K562 (cell line): ENCODE measurements around the gene MTPN. TPM values are rescaled to one million over a fixed set of nuclear protein-coding genes. Genes with fewer than 3 reads are reported as not detected.

ENCODE experiments used
- MED1 ChIP-seq: sonication (generic); formaldehyde crosslinking; IDR thresholded peaks from 2 replicates; pipeline ENCODE4 v1.8.1; 2023; ENCODE audit warnings: missing genetic modification reagents, borderline replicate concordance
- MTA2 ChIP-seq: fragments of 450-650 bp; IDR thresholded peaks from 2 replicates; pipeline ENCODE4 v1.6.1; 2016; ENCODE audit warnings: low read depth
- NUFIP1 ChIP-seq: fragments of 450-650 bp; IDR thresholded peaks from 2 replicates; pipeline ENCODE4 v1.6.1; 2018; ENCODE audit not compliant: partially characterized antibody
- PHB2 ChIP-seq: fragments of 450-650 bp; IDR thresholded peaks from 2 replicates; pipeline ENCODE4 v1.6.1; 2017; ENCODE audit warnings: low read depth
- PTBP1 ChIP-seq: fragments of 200-400 bp; formaldehyde crosslinking; IDR thresholded peaks from 2 replicates; pipeline ENCODE4 v1.6.1; 2017; ENCODE audit warnings: low read depth, low read length
- RAD51 ChIP-seq: fragments of 450-650 bp; IDR thresholded peaks from 2 replicates; pipeline ENCODE4 v1.7.1; 2016; ENCODE audit warnings: low read depth, mild to moderate bottlenecking, borderline replicate concordance
- SFPQ ChIP-seq: fragments of 200-400 bp; formaldehyde crosslinking; IDR thresholded peaks from 2 replicates; pipeline ENCODE4 v1.6.1; 2017; ENCODE audit warnings: mild to moderate bottlenecking, low read depth, low read length, moderate library complexity
- TAF1 ChIP-seq: IDR thresholded peaks from 2 replicates; pipeline ENCODE4 v1.6.1; 2011; ENCODE audit warnings: mild to moderate bottlenecking, low read length, moderate library complexity; ENCODE audit not compliant: insufficient read depth, control insufficient read depth, severe bottlenecking; ENCODE audit errors: extremely low read depth
- XRCC3 ChIP-seq: fragments of 450-650 bp; IDR thresholded peaks from 2 replicates; pipeline ENCODE4 v1.6.1; 2017; ENCODE audit warnings: mild to moderate bottlenecking, moderate library complexity
- ZBTB5 ChIP-seq: fragments of 450-650 bp; IDR thresholded peaks from 2 replicates; pipeline ENCODE4 v1.6.1; 2017; ENCODE audit warnings: antibody characterized with exemption
- ZNF347 ChIP-seq: fragments of 450-650 bp; formaldehyde crosslinking; IDR thresholded peaks from 2 replicates; pipeline ENCODE4 v1.4.0; 2020; ENCODE audit warnings: low read depth, mild to moderate bottlenecking, moderate library complexity
- ZNF76 ChIP-seq: fragments of 250-450 bp; sonication (Bioruptor Pico); IDR thresholded peaks from 2 replicates; pipeline ENCODE4 v1.4.0; 2020; ENCODE audit warnings: mild to moderate bottlenecking, moderate library complexity, borderline replicate concordance
- ZNF830 ChIP-seq: fragments of 250-450 bp; sonication (Bioruptor Pico); IDR thresholded peaks from 2 replicates; pipeline ENCODE4 v1.5.0; 2021; ENCODE audit warnings: mild to moderate bottlenecking
- polyA plus RNA-seq, 8 experiments: library from polyadenylated mRNA; depleted of rRNA in 4 of 8; stranded (reverse) in 5 of 8; unstranded in 3 of 8; fragments of >200 nt; fragmentation: Nextera tagmentation in 2 of 8; fragmentation: Illumina TruSeq in 1 of 8; extraction: Ambion mirVana in 2 of 8; extraction: Trizol in 1 of 8; gene quantifications; 2 replicates each; pipeline versions ENCODE4 v1.2.1 to v1.2.3, GENCODE V29; 2011 to 2014; ENCODE audit warnings: inconsistent platforms in 1 of 8, missing spikeins in 1 of 8
- total RNA-seq, 7 experiments: library from RNA; depleted of rRNA in 6 of 7; stranded (reverse); fragments of >200 nt in 6 of 7; fragmentation: Illumina TruSeq in 2 of 7; extraction: Trizol in 2 of 7; gene quantifications; 2 replicates each; pipeline versions ENCODE4 v1.2.1 to v1.2.3, GENCODE V29; 2011 to 2021; ENCODE audit warnings: low replicate concordance in 1 of 7
- TF ChIP-seq, protein P1 (sequence below): fragments of 450-650 bp; IDR thresholded peaks from 2 replicates; pipeline ENCODE4 v1.6.1; 2016; ENCODE audit warnings: mild to moderate bottlenecking
- TF ChIP-seq, protein P2 (sequence below): fragments of 250-450 bp; sonication (Bioruptor Pico); IDR thresholded peaks from 2 replicates; pipeline ENCODE4 v1.5.0; 2021; ENCODE audit warnings: mild to moderate bottlenecking, moderate library complexity

The MTPN gene
- total and polyA plus RNA-seq, 9 of the 15 experiments (the other 6 are each of a cell fraction or from before 2014, with no cell fraction given): 68.5 to 261 (median 156) TPM

DNA sequence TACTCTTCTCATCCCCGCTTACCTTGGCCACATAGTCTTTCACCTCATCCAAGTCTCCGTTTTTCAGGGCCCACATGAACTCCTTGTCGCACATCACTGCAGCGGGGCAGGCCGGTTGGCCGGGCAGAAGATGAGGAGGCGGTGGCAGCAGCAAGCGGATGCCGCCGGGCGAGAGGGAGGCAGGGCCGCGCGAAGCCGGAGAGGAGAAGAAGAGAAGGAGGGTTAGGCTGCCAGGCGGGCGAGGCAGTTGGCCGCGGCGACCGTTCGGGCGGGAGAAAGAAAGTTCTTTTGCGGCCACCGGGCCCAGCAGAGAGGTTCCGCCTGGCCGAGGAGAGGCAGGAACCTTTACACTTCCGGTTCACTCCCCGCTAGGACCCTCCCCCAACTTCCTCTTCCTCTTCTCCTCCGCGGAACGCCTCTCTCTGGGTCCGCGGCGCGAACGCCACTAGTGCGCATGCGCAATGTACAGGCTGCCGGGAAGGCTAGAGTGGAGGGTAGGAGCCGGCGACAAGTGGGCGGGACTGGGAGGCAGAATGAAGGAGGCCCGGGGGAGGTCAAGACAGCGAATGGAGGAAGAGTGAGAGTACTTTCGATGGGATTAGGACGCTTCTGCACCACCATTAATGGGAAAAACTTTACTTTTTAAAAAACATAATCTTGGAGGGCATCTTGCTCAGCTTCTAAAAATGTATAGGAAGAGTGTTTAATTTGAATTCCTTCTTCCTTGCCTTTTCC is at the start of gene MTPN (continued):
- TF ChIP-seq RAD51: no peak
- TF ChIP-seq, protein P1, sequence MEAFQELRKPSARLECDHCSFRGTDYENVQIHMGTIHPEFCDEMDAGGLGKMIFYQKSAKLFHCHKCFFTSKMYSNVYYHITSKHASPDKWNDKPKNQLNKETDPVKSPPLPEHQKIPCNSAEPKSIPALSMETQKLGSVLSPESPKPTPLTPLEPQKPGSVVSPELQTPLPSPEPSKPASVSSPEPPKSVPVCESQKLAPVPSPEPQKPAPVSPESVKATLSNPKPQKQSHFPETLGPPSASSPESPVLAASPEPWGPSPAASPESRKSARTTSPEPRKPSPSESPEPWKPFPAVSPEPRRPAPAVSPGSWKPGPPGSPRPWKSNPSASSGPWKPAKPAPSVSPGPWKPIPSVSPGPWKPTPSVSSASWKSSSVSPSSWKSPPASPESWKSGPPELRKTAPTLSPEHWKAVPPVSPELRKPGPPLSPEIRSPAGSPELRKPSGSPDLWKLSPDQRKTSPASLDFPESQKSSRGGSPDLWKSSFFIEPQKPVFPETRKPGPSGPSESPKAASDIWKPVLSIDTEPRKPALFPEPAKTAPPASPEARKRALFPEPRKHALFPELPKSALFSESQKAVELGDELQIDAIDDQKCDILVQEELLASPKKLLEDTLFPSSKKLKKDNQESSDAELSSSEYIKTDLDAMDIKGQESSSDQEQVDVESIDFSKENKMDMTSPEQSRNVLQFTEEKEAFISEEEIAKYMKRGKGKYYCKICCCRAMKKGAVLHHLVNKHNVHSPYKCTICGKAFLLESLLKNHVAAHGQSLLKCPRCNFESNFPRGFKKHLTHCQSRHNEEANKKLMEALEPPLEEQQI: peak; percentile 58; the same call in 1 of the 2 replicates
- TF ChIP-seq XRCC3: no peak
- no peak for TF ChIP-seq NUFIP1
- TF ChIP-seq ZNF347 (CRISPR knock-in tag): no peak
- peak; percentile 47; the same call in 1 of the 2 replicates for TF ChIP-seq ZBTB5
- TF ChIP-seq PHB2: peak; percentile 16; the same call in 1 of the 2 replicates
- TF ChIP-seq TAF1: peak; percentile 82
- TF ChIP-seq ZNF830 (CRISPR knock-in tag): no peak
- TF ChIP-seq PTBP1: no peak
- no peak for TF ChIP-seq ZNF76 (CRISPR knock-in tag)
- TF ChIP-seq, protein P2, sequence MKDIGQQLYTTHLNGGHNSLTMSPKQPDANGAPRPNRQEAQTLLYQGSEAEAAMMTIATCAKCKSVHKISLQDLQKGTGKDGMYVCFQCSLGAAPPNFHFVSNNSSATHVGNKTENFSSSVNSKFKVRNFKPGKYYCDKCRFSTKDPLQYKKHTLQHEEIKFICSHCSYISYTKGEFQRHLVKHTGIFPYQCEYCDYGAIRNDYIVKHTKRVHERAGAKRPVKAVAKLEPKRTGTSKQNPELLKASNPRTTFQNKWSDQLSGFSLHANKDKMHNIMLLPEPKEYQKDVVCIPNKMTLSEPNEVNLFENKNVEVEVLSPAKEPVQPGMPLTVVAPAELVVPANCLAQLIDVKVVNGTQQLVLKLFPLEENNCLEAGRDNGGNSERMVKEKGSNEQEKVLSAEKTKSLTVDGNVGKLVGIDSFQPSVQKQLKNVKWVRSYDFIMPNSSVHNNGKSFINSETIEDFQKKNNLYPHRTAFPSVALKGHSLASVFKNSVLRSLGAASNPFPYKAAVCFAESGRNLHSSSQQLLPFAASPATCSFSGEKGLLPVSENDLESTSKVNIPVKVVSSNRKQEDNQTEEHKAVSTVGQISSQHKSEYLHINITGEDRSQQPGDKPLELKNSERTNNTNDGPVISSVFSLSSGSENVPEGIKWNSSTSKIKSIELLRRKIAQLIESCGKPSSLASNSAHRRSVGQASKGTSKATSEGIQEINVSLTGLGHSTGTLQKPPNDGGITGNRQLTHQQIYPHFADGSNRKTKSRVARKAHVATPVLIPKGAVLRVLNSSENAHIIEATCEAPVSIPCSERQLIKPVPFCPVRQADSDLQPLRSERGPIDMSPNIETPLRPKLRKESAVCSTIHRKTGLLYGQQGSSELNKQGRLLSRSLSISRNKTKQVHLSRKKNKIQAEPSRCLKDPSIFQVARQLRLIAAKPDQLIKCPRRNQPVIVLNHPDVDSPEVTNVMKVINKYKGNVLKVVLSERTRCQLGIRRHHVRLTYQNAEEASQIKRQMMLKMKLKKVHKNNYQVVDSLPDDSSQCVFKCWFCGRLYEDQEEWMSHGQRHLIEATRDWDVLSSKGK (CRISPR knock-in tag): no peak
- TF ChIP-seq MED1: no peak
- TF ChIP-seq SFPQ: no peak
- 0 out of 2 replicates have a peak, but pooled peaks have one; percentile 23 for TF ChIP-seq MTA2
